H9 (cell line): ENCODE results near the gene BACH1. TPM values are rescaled to one million over a fixed set of nuclear protein-coding genes. Genes with fewer than 3 reads are reported as not detected.

ENCODE experiments used
- DNase-seq: peaks from one replicate; pipeline ENCODE4 v3.0.0-alpha.2; 2017
- H2AFZ ChIP-seq: one replicate; pipeline ENCODE4 v1.6.1; 2013; ENCODE audit warnings: mild to moderate bottlenecking, low read length, control low read depth, moderate library complexity
- H2AK5ac ChIP-seq: 2 replicates; pipeline ENCODE4 v1.6.1; 2013; ENCODE audit warnings: low read length, control low read depth, mixed read lengths; ENCODE audit not compliant: insufficient read length
- H2BK120ac ChIP-seq: one replicate; pipeline ENCODE4 v1.6.1; 2013; ENCODE audit warnings: low read depth, mild to moderate bottlenecking, low read length, control low read depth, inconsistent platforms; ENCODE audit not compliant: poor library complexity, severe bottlenecking
- H2BK12ac ChIP-seq: 2 replicates; pipeline ENCODE4 v1.6.1; 2013; ENCODE audit warnings: low read length, control low read depth, mixed read lengths, low read depth; ENCODE audit not compliant: insufficient read length
- H2BK15ac ChIP-seq: 2 replicates; pipeline ENCODE4 v1.6.1; 2013; ENCODE audit warnings: low read depth, low read length, control low read depth
- H2BK20ac ChIP-seq: one replicate; pipeline ENCODE4 v1.6.1; 2013; ENCODE audit warnings: low read depth, mild to moderate bottlenecking, low read length, control low read depth, inconsistent platforms; ENCODE audit not compliant: poor library complexity, severe bottlenecking
- H2BK5ac ChIP-seq: 2 replicates; pipeline ENCODE4 v1.6.1; 2013; ENCODE audit warnings: low read length, control low read depth, mixed read lengths; ENCODE audit not compliant: insufficient read length
- H3K14ac ChIP-seq: 2 replicates; pipeline ENCODE4 v1.6.1; 2013; ENCODE audit warnings: low read length, control low read depth; ENCODE audit not compliant: insufficient read depth
- H3K18ac ChIP-seq: 2 replicates; pipeline ENCODE4 v1.6.1; 2013; ENCODE audit warnings: low read depth, mild to moderate bottlenecking, mixed read lengths, low read length, control low read depth; ENCODE audit not compliant: insufficient read length
- H3K23ac ChIP-seq: 2 replicates; pipeline ENCODE4 v1.6.1; 2013; ENCODE audit warnings: low read length, control low read depth, mixed read lengths, low read depth; ENCODE audit not compliant: insufficient read length
- H3K23me2 ChIP-seq: 2 replicates; pipeline ENCODE4 v1.6.1; 2013; ENCODE audit warnings: low read depth, mild to moderate bottlenecking, mixed read lengths, low read length, control low read depth; ENCODE audit not compliant: insufficient read length, poor library complexity, severe bottlenecking
- H3K27ac ChIP-seq: 2 replicates; pipeline ENCODE4 v1.5.1; 2013; ENCODE audit warnings: low read length, control low read depth, mixed read lengths, low read depth; ENCODE audit not compliant: insufficient read length
- H3K27me3 ChIP-seq: 2 replicates; pipeline ENCODE4 v1.6.1; 2013; ENCODE audit warnings: low read length, control low read depth, inconsistent platforms; ENCODE audit not compliant: insufficient read depth
- H3K4ac ChIP-seq: 2 replicates; pipeline ENCODE4 v1.6.1; 2013; ENCODE audit warnings: low read depth, mild to moderate bottlenecking, control low read depth, inconsistent platforms, low read length, moderate library complexity
- H3K4me1 ChIP-seq: 2 replicates; pipeline ENCODE4 v1.6.1; 2013; ENCODE audit warnings: low read length, control low read depth, inconsistent platforms; ENCODE audit not compliant: insufficient read depth
- H3K4me2 ChIP-seq: 2 replicates; pipeline ENCODE4 v1.6.1; 2013; ENCODE audit warnings: low read length, control low read depth, mixed read lengths; ENCODE audit not compliant: insufficient read length, insufficient read depth
- H3K56ac ChIP-seq: 2 replicates; pipeline ENCODE4 v1.6.1; 2013; ENCODE audit warnings: low read depth, mild to moderate bottlenecking, mixed read lengths, low read length, control low read depth; ENCODE audit not compliant: insufficient read length
- H3K79me1 ChIP-seq: 2 replicates; pipeline ENCODE4 v1.6.1; 2013; ENCODE audit warnings: low read depth, mild to moderate bottlenecking, moderate library complexity, low read length, control low read depth, inconsistent platforms; ENCODE audit not compliant: insufficient read depth, poor library complexity, severe bottlenecking
- H3K79me2 ChIP-seq: 2 replicates; pipeline ENCODE4 v1.6.1; 2013; ENCODE audit warnings: low read length, control low read depth, inconsistent platforms; ENCODE audit not compliant: insufficient read depth
- H3K9ac ChIP-seq: 2 replicates; pipeline ENCODE4 v1.6.1; 2013; ENCODE audit warnings: low read length, control low read depth, mixed read lengths; ENCODE audit not compliant: insufficient read length; ENCODE audit errors: extremely low read depth
- H3K9me3 ChIP-seq: one replicate; pipeline ENCODE4 v1.6.1; 2013; ENCODE audit warnings: low read depth, low read length, inconsistent platforms; ENCODE audit not compliant: control insufficient read depth
- H3T11ph ChIP-seq: one replicate; pipeline ENCODE4 v1.6.1; 2013; ENCODE audit warnings: mild to moderate bottlenecking, low read length, control low read depth, inconsistent platforms
- H4K20me1 ChIP-seq: one replicate; pipeline ENCODE4 v1.6.1; 2013; ENCODE audit not compliant: control insufficient read depth, insufficient read length, insufficient read depth
- H4K5ac ChIP-seq: 2 replicates; pipeline ENCODE4 v1.6.1; 2013; ENCODE audit warnings: low read depth, mild to moderate bottlenecking, mixed read lengths, low read length, control low read depth; ENCODE audit not compliant: insufficient read length
- H4K8ac ChIP-seq: replicated peaks from 2 replicates; pipeline ENCODE4 v1.6.1; 2013; ENCODE audit warnings: low read length, control low read depth, mixed read lengths, low read depth; ENCODE audit not compliant: insufficient read length
- H4K91ac ChIP-seq: 2 replicates; pipeline ENCODE4 v1.6.1; 2013; ENCODE audit warnings: low read depth, mild to moderate bottlenecking, moderate library complexity, mixed read lengths, low read length, control low read depth; ENCODE audit not compliant: insufficient read length
- H3K27ac Mint-ChIP-seq, 3 experiments: 2 replicates in 2 of 3; 3 replicates in 1 of 3; pipeline ENCODE4 v1.8.0; 2020 to 2021; ENCODE audit warnings: mixed read lengths in 3 of 3, mild to moderate bottlenecking in 1 of 3, moderate library complexity in 1 of 3
- H3K27me3 Mint-ChIP-seq: 2 replicates; pipeline ENCODE4 v1.8.0; 2021; ENCODE audit warnings: low read depth, mild to moderate bottlenecking, moderate library complexity, mixed read lengths
- H3K36me3 Mint-ChIP-seq, 3 experiments: 2 replicates in 2 of 3; 3 replicates in 1 of 3; pipeline ENCODE4 v1.8.0; 2020 to 2021; ENCODE audit warnings: low read depth in 3 of 3, mixed read lengths in 3 of 3; ENCODE audit not compliant: insufficient read depth in 1 of 3
- H3K4me1 Mint-ChIP-seq, 2 experiments: 2 replicates each; pipeline ENCODE4 v1.8.0; 2020; ENCODE audit warnings: mixed read lengths in 2 of 2
- H3K4me3 Mint-ChIP-seq, 2 experiments: 2 replicates in 1 of 2; 3 replicates in 1 of 2; pipeline ENCODE4 v1.8.0; 2020 to 2021; ENCODE audit warnings: mild to moderate bottlenecking in 2 of 2, mixed read lengths in 2 of 2, moderate library complexity in 1 of 2
- H3K9me3 Mint-ChIP-seq, 2 experiments: 2 replicates in 1 of 2; 3 replicates in 1 of 2; pipeline ENCODE4 v1.8.0; 2020; ENCODE audit warnings: mild to moderate bottlenecking in 2 of 2, mixed read lengths in 2 of 2, moderate library complexity in 1 of 2
- CTCF ChIP-seq: fragments of 200-600 bp; sonication (generic); conservative IDR thresholded peaks from 3 replicates; pipeline ENCODE4 v1.8.0; 2021; ENCODE audit warnings: antibody characterized with exemption, mild to moderate bottlenecking
- WGBS: extraction: QIAGEN DNeasy Blood & Tissue Kit; methylation state at CpG from one replicate; pipeline ENCODE4 v1.1.7; 2013; ENCODE audit warnings: missing lambda C conversion rate, low lambda C conversion rate, mixed read lengths; ENCODE audit not compliant: insufficient read length; ENCODE audit errors: extremely low coverage; 5-methylcytosine and 5-hydroxymethylcytosine counted together
- total RNA-seq: library from RNA; stranded (reverse); gene quantifications from 2 replicates; pipeline ENCODE4 v1.2.1, GENCODE V29; 2021

The BACH1 gene
- total RNA-seq, 1 experiment from 2014 or later, result 42.4 TPM

GRCh38 chr21:29387598-29387997 lies 88.9 kb downstream of the BACH1 start:
- no peak overlapping the region for H2BK12ac ChIP-seq
- no peaks in the 10 kb centered on the region for H3K9me3 ChIP-seq
- Mint-ChIP-seq H3K4me3 (no peak overlapping the region), H3K27me3 (no peaks in the 10 kb centered on the region), H3K27ac (no peak overlapping the region), H3K4me1 (peaks cover 0 to 6% of the 10 kb centered on the region in 2 experiments; a peak in 2 of 4 replicates), H3K36me3 (peaks cover 2 to 9% (median 3%) of the 10 kb centered on the region in 3 experiments; a peak in 5 of 7 replicates), H3K9me3 (peaks cover 8 to 9% of the 10 kb centered on the region in 2 experiments; a peak in 4 of 5 replicates)
- H3K23ac ChIP-seq, result no peak overlapping the region
- H2BK5ac ChIP-seq, result no peak overlapping the region
- H3K4me1 ChIP-seq, result no peaks in the 10 kb centered on the region
- H3K79me1 ChIP-seq, result no peaks in the 10 kb centered on the region
- H2BK20ac ChIP-seq, result no peak overlapping the region
- H2AK5ac ChIP-seq, result no peak overlapping the region
- no peak for DNase-seq
- no peaks in the 10 kb centered on the region for H3K27me3 ChIP-seq
- no peak for TF ChIP-seq CTCF
- H3K23me2 ChIP-seq, result no peaks in the 10 kb centered on the region
- H4K8ac ChIP-seq, result no peak overlapping the region
- no peak overlapping the region for H3K4ac ChIP-seq
- H3K14ac ChIP-seq, result no peak overlapping the region
- H3K9ac ChIP-seq, result no peak overlapping the region
- no peak overlapping the region for H3K18ac ChIP-seq
- H3K4me2 ChIP-seq, result no peak overlapping the region
- no peak overlapping the region for H4K5ac ChIP-seq
- WGBS, result no CpG with 5 or more reads among the region's 5 CpGs
- no peaks in the 10 kb centered on the region for H4K20me1 ChIP-seq
- H3K27ac ChIP-seq, result no peak overlapping the region
- no peak overlapping the region for H2BK15ac ChIP-seq
- no peak overlapping the region for H2AFZ ChIP-seq
- no peak overlapping the region for H4K91ac ChIP-seq
- no peak overlapping the region for H2BK120ac ChIP-seq
- no peaks in the 10 kb centered on the region for H3K79me2 ChIP-seq
- no peak overlapping the region for H3T11ph ChIP-seq
- no peak overlapping the region for H3K56ac ChIP-seq
